ENCODE measurements around the gene TMEM250.

TMEM250 gene

GRCh38 chr9:136111190-136111589, 7.5 kb downstream of the TMEM250 start:
- no peak for DNase-seq (ENCODE audit: low read depth in 2 of 2)
- TF ChIP-seq, protein P1, sequence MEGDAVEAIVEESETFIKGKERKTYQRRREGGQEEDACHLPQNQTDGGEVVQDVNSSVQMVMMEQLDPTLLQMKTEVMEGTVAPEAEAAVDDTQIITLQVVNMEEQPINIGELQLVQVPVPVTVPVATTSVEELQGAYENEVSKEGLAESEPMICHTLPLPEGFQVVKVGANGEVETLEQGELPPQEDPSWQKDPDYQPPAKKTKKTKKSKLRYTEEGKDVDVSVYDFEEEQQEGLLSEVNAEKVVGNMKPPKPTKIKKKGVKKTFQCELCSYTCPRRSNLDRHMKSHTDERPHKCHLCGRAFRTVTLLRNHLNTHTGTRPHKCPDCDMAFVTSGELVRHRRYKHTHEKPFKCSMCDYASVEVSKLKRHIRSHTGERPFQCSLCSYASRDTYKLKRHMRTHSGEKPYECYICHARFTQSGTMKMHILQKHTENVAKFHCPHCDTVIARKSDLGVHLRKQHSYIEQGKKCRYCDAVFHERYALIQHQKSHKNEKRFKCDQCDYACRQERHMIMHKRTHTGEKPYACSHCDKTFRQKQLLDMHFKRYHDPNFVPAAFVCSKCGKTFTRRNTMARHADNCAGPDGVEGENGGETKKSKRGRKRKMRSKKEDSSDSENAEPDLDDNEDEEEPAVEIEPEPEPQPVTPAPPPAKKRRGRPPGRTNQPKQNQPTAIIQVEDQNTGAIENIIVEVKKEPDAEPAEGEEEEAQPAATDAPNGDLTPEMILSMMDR (IDR thresholded peaks at IDR 0.05; ENCODE audit: low read depth, low read length) = no peak
- H3K4me3 ChIP-seq (replicated peaks in 1 of 2; ENCODE audit: low read depth in 2 of 2, low read length in 2 of 2) = no peak overlapping the region

GRCh38 chr9:136110082-136111061, 8.3 kb downstream of the TMEM250 start:
- peak in 1 of 2 donors; percentile 39 for DNase-seq (ENCODE audit: low read depth in 2 of 2)
- peak overlapping the region; percentile 5 to 35 for H3K4me3 ChIP-seq (replicated peaks in 1 of 2; ENCODE audit: low read depth in 2 of 2, low read length in 2 of 2)
- TF ChIP-seq, protein P1 (IDR thresholded peaks at IDR 0.05; ENCODE audit: low read depth, low read length) = peak; percentile 29

- TF ChIP-seq, protein P1 (IDR thresholded peaks at IDR 0.05; ENCODE audit: low read depth, low read length) = no peak
- H3K4me3 ChIP-seq (replicated peaks in 1 of 2; ENCODE audit: low read depth in 2 of 2, low read length in 2 of 2) = peak overlapping the region; percentile 5 to 35
- DNase-seq (ENCODE audit: low read depth in 2 of 2) = peak; percentile 88 to 96
These were observed 9.2 kb downstream of the TMEM250 start for GRCh38 chr9:136109351-136110081.

DNA sequence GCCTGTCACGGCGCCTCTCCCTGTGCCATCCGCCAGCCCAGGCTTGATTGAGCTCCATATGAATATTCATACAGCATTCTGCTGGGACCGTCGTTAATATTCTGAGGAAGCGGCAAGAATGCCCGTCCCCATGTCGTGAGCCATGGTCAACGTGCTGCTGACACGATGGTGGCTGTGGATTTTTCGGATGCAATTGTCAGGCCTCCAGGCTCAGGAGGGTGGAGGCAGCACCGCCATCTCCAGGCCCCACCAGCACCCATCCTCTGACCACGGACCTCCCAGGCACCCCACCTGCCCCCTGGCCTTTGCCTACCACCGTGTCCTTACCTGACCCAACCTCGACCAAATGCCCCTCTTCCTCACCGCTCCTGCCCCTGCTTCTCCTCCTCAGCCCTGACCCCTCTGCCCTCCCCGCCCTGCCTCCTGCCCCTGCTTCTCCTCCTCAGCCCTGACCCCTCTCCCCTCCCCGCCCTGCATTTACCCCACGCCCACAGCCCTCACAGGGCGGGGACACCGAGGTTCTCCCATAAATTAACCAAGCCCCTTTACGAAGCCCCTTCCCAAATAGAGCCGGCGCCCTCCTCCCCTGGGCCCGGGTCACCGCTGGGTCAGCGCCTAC, 9.9 kb downstream of the TMEM250 start:
- TF ChIP-seq, protein P1 (IDR thresholded peaks at IDR 0.05; ENCODE audit: low read depth, low read length) = no peak
- DNase-seq (ENCODE audit: low read depth in 2 of 2) = no peak
- H3K4me3 ChIP-seq (replicated peaks in 1 of 2; ENCODE audit: low read depth in 2 of 2, low read length in 2 of 2) = peak overlapping the region in 1 of 2 donors; percentile 3

DNA sequence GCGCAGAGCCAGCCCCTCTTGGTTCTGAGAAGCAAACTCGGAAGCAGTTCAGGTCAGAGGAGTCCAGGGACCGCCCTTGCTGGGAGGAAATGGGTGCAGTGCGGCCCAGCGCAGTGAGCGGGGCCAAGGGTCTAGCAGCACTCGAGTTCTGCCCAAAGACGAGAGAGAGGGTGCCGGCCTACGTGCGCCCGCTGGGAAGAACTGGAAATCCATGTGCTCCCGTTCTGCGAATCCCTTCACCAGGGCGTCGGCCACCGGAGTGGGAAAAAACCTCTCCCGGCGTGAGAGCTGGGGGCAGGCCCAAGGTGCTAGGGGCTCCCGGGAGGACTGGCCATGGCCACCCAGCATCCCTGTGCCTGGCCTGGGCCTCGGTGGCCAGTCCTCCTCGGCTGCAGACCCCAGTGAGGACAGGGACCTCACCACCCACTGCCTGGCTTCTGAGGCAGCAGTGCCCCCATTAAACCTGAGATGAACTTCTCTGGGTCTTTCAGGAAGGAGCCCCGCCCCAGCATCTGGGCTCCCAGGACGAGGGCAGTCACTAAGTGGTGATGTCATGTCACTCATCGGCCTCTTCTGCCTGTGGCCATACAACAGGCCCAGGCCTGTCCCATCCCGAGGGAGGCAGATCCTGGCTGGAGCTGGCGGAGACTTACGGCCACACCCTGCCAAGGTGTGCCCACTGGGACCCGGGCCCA, 10.6 kb downstream of the TMEM250 start:
- DNase-seq (ENCODE audit: low read depth in 2 of 2) = no peak
- H3K4me3 ChIP-seq (replicated peaks in 1 of 2; ENCODE audit: low read depth in 2 of 2, low read length in 2 of 2) = no peak overlapping the region
- TF ChIP-seq, protein P1 (IDR thresholded peaks at IDR 0.05; ENCODE audit: low read depth, low read length) = no peak
